GM23338 (cell line): ENCODE data around the gene PGAM1. TPM values are rescaled to one million over a fixed set of nuclear protein-coding genes. Genes with fewer than 3 reads are reported as not detected.

ENCODE experiments used
- ATAC-seq: fragments of 200-7000 bp; cut with Tn5 transposase; 3 replicates; pipeline ENCODE4 v1.9.1; 2020
- DNase-seq: peaks from one replicate; pipeline ENCODE4 v3.0.0-alpha.2; 2015; ENCODE audit warnings: low spot score
- H2AFZ ChIP-seq: fragments of 200-600 bp; sonication (generic); 2 replicates; pipeline ENCODE4 v1.8.0; 2016; ENCODE audit warnings: antibody characterized with exemption, mild to moderate bottlenecking, moderate library complexity
- H3F3A ChIP-seq: fragments of 200-600 bp; sonication (generic); replicated peaks from 2 replicates; pipeline ENCODE4 v1.8.0; 2017; ENCODE audit warnings: antibody characterized with exemption, mixed run types, low read depth
- H3K27ac ChIP-seq: fragments of 200-600 bp; sonication (generic); 2 replicates; pipeline ENCODE4 v1.6.1; 2016; ENCODE audit warnings: low read depth
- H3K27me3 ChIP-seq: fragments of 200-600 bp; sonication (generic); 2 replicates; pipeline ENCODE4 v1.8.0; 2016; ENCODE audit warnings: mild to moderate bottlenecking, mixed run types, moderate library complexity; ENCODE audit not compliant: insufficient read depth
- H3K36me3 ChIP-seq: fragments of 200-600 bp; sonication (generic); 2 replicates; pipeline ENCODE4 v1.8.0; 2016; ENCODE audit warnings: mild to moderate bottlenecking; ENCODE audit not compliant: insufficient read depth
- H3K4me1 ChIP-seq: fragments of 200-600 bp; sonication (generic); 2 replicates; pipeline ENCODE4 v1.8.0; 2016; ENCODE audit warnings: mild to moderate bottlenecking, moderate library complexity; ENCODE audit not compliant: insufficient read depth
- H3K4me2 ChIP-seq: fragments of 200-600 bp; sonication (generic); 2 replicates; pipeline ENCODE4 v1.7.1; 2017; ENCODE audit warnings: mixed run types
- H3K4me3 ChIP-seq: fragments of 200-600 bp; sonication (generic); 2 replicates; pipeline ENCODE4 v1.6.1; 2016; ENCODE audit warnings: mixed run types
- H3K79me2 ChIP-seq: fragments of 200-600 bp; sonication (generic); replicated peaks from 2 replicates; pipeline ENCODE4 v1.8.0; 2017; ENCODE audit warnings: mild to moderate bottlenecking; ENCODE audit not compliant: insufficient read depth
- H3K9me2 ChIP-seq: fragments of 200-600 bp; sonication (generic); 2 replicates; pipeline ENCODE4 v1.8.0; 2017; ENCODE audit not compliant: insufficient read depth
- H4K20me1 ChIP-seq: fragments of 200-600 bp; sonication (generic); replicated peaks from 2 replicates; pipeline ENCODE4 v1.8.0; 2017; ENCODE audit warnings: mild to moderate bottlenecking; ENCODE audit not compliant: insufficient read depth
- H3K27ac Mint-ChIP-seq: 2 replicates; pipeline ENCODE4 v1.8.0; 2020; ENCODE audit warnings: inconsistent platforms, mild to moderate bottlenecking, moderate library complexity, mixed read lengths
- H3K27me3 Mint-ChIP-seq: 3 replicates; pipeline ENCODE4 v1.8.0; 2022; ENCODE audit warnings: low read depth, mild to moderate bottlenecking, moderate library complexity, mixed read lengths, inconsistent platforms; ENCODE audit not compliant: insufficient read depth, poor library complexity
- H3K36me3 Mint-ChIP-seq: 3 replicates; pipeline ENCODE4 v1.8.0; 2021; ENCODE audit warnings: low read depth, mild to moderate bottlenecking, inconsistent platforms, moderate library complexity, mixed read lengths
- H3K4me1 Mint-ChIP-seq: 3 replicates; pipeline ENCODE4 v1.8.0; 2020; ENCODE audit warnings: mild to moderate bottlenecking, inconsistent platforms, mixed read lengths
- H3K4me3 Mint-ChIP-seq: 3 replicates; pipeline ENCODE4 v1.8.0; 2021; ENCODE audit warnings: moderate library complexity, mild to moderate bottlenecking, inconsistent platforms, mixed read lengths
- H3K9me3 Mint-ChIP-seq: 3 replicates; pipeline ENCODE4 v1.8.0; 2020; ENCODE audit warnings: moderate library complexity, mild to moderate bottlenecking, inconsistent platforms, mixed read lengths
- CREB1 ChIP-seq: fragments of 250-450 bp; sonication (Bioruptor Pico); IDR thresholded peaks from 2 replicates; pipeline ENCODE4 v1.5.0; 2020; ENCODE audit warnings: low read depth, mild to moderate bottlenecking, moderate library complexity
- CTCF ChIP-seq, 2 experiments: fragments of 200-600 bp in 1 of 2; sonication (generic) in 1 of 2; conservative IDR thresholded peaks; 2 replicates each; pipeline versions ENCODE4 v1.5.1 to v1.6.1; 2016 to 2017; ENCODE audit warnings: antibody characterized with exemption in 2 of 2, low read depth in 2 of 2, mild to moderate bottlenecking in 2 of 2, moderate library complexity in 1 of 2
- EZH2 ChIP-seq: fragments of 200-600 bp; sonication (generic); IDR thresholded peaks from one replicate; pipeline ENCODE4 v1.8.0; 2017; ENCODE audit warnings: antibody characterized with exemption, mild to moderate bottlenecking, low read depth; ENCODE audit not compliant: unreplicated experiment
- EZH2phosphoT487 ChIP-seq: fragments of 200-600 bp; sonication (generic); IDR thresholded peaks from one replicate; pipeline ENCODE4 v1.8.1; 2018; ENCODE audit warnings: antibody characterized with exemption; ENCODE audit not compliant: unreplicated experiment
- JUNB ChIP-seq: IDR thresholded peaks from one replicate; pipeline ENCODE4 v1.6.1; 2016; ENCODE audit warnings: antibody characterized with exemption; ENCODE audit not compliant: unreplicated experiment
- NANOG ChIP-seq: IDR thresholded peaks from 2 replicates; pipeline ENCODE4 v1.6.1; 2016; ENCODE audit warnings: antibody characterized with exemption, borderline replicate concordance
- POLR2AphosphoS5 ChIP-seq: IDR thresholded peaks from 2 replicates; pipeline ENCODE4 v1.6.1; 2016; ENCODE audit warnings: antibody characterized with exemption, low read depth
- STAT1 ChIP-seq: IDR thresholded peaks from one replicate; pipeline ENCODE4 v1.6.1; 2016; ENCODE audit warnings: antibody characterized with exemption; ENCODE audit not compliant: unreplicated experiment
- ZNF331 ChIP-seq: fragments of 250-450 bp; sonication (Bioruptor Pico); IDR thresholded peaks from 2 replicates; pipeline ENCODE4 v1.5.0; 2020; ENCODE audit warnings: low read depth, mild to moderate bottlenecking, moderate library complexity
- ZNF462 ChIP-seq: fragments of 250-450 bp; sonication (Bioruptor Pico); IDR thresholded peaks from 2 replicates; pipeline ENCODE4 v1.5.0; 2020; ENCODE audit warnings: mild to moderate bottlenecking, moderate library complexity
- polyA plus RNA-seq: library from polyadenylated mRNA; unstranded; fragments of >200 nt; fragmentation: Nextera tagmentation; extraction: Ambion mirVana; gene quantifications from 2 replicates; pipeline ENCODE4 v1.2.1, GENCODE V29; 2016
- total RNA-seq: library from RNA; depleted of rRNA; stranded (reverse); fragments of >200 nt; shearing (Covaris generic); gene quantifications from 2 replicates; pipeline ENCODE4 v1.2.3, GENCODE V29; 2014

The PGAM1 gene
- total and polyA plus RNA-seq, 2 experiments from 2014 or later: 497 to 930 TPM

DNA sequence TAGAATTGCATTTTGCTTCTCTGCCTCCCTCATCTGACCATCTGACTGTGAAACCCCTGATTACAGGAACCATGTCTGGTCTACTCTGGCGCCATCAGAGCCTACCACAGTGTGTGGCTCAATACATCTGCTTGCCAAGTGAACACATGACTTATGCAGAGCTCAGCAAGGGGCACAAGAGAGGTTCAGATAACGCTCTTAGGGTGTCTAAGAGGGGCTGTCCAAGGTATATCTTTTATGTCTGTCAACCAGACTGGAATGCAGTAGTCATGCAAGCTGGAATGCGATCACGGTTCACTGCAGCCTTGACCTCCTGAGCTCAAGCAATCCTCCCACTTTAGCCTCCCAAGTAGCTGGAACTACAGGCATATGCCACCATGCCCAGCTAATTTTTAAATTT is 14.6 kb upstream of the PGAM1 start:
- TF ChIP-seq EZH2: no peak
- TF ChIP-seq EZH2phosphoT487: no peak
- TF ChIP-seq STAT1: no peak
- TF ChIP-seq CTCF (conservative IDR thresholded peaks at IDR 0.05; ENCODE audit: low read depth in 2 of 2): no peak
- no peak for TF ChIP-seq ZNF331
- no peak overlapping the region for H3K4me3 Mint-ChIP-seq
- Histone ChIP-seq H3K4me1 (no peaks in the 10 kb centered on the region; the same call in 1 of the 2 replicates), H3K4me2 (no peak overlapping the region), H2AFZ (no peak overlapping the region), H3K36me3 (no peaks in the 10 kb centered on the region), H3K27me3 (no peaks in the 10 kb centered on the region), H3K4me3 (no peak overlapping the region), H3F3A (0 out of 2 replicates have a peak, but pooled peaks cover 9% of the 10 kb centered on the region), H3K9me2 (no peaks in the 10 kb centered on the region), H3K27ac (no peak overlapping the region), H4K20me1 (no peaks in the 10 kb centered on the region), H3K79me2 (no peaks in the 10 kb centered on the region)
- H3K9me3 Mint-ChIP-seq: no peaks in the 10 kb centered on the region
- ATAC-seq: no peak
- peaks cover 13% of the 10 kb centered on the region; the same call in 2 of the 3 replicates for H3K4me1 Mint-ChIP-seq
- peaks cover 8% of the 10 kb centered on the region for H3K27me3 Mint-ChIP-seq
- no peaks in the 10 kb centered on the region for H3K36me3 Mint-ChIP-seq
- no peak for DNase-seq
- H3K27ac Mint-ChIP-seq: no peak overlapping the region

DNA sequence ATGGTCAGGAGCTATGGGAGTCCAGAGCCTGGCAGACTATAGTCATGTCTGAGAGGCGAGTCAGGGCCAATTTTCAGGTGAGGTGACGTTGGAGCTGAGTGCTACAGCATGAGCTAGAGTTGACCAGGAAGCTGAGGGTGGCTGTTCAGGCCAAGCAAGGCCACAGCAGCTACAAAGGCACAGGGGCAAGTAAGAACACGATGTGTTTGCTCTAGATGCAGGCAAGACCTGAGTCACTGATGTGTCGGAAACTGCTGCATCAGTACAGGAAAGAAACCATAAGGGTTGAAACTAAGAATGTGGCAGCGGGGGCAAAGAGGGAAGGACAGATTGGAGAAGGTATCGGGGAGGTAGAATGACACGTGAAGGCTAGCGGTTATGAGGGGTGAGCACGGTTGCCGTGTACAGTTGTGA is 13.1 kb upstream of the PGAM1 start:
- Histone ChIP-seq H3K36me3 (no peaks in the 10 kb centered on the region), H3K4me2 (no peak overlapping the region), H3K27ac (no peak overlapping the region), H3K9me2 (no peaks in the 10 kb centered on the region), H3K27me3 (no peaks in the 10 kb centered on the region), H3K4me1 (no peaks in the 10 kb centered on the region), H3K4me3 (no peak overlapping the region), H4K20me1 (no peaks in the 10 kb centered on the region), H2AFZ (no peak overlapping the region), H3K79me2 (no peaks in the 10 kb centered on the region), H3F3A (0 out of 2 replicates have a peak, but pooled peaks cover 2% of the 10 kb centered on the region)
- H3K4me3 Mint-ChIP-seq: no peak overlapping the region
- ATAC-seq: no peak
- peak overlapping the region; percentile 42; the same call in 1 of the 2 replicates for H3K27ac Mint-ChIP-seq
- peaks cover 19% of the 10 kb centered on the region for H3K4me1 Mint-ChIP-seq
- H3K9me3 Mint-ChIP-seq: no peaks in the 10 kb centered on the region
- peaks cover 8% of the 10 kb centered on the region for H3K27me3 Mint-ChIP-seq
- DNase-seq: no peak
- no peaks in the 10 kb centered on the region for H3K36me3 Mint-ChIP-seq
- TF ChIP-seq CTCF (conservative IDR thresholded peaks at IDR 0.05; ENCODE audit: low read depth in 2 of 2): no peak
- TF ChIP-seq JUNB: no peak
- TF ChIP-seq EZH2: no peak
- TF ChIP-seq NANOG: no peak
- no peak for TF ChIP-seq POLR2AphosphoS5
- no peak for TF ChIP-seq ZNF462 (CRISPR knock-in tag)
- no peak for TF ChIP-seq CREB1 (CRISPR knock-in tag)
- TF ChIP-seq ZNF331: no peak
- TF ChIP-seq STAT1: no peak
